GM10266 (cell line): ENCODE results near the gene DSCAML1.

Experiments
- DNase-seq: peaks from one replicate; pipeline ENCODE4 v3.0.0; 2012; ENCODE audit errors: extremely low spot score
- CTCF ChIP-seq: IDR thresholded peaks from 2 replicates; pipeline ENCODE4 v1.5.1; 2012; ENCODE audit warnings: mild to moderate bottlenecking, low read depth; ENCODE audit not compliant: control insufficient read depth, insufficient read depth; ENCODE audit errors: missing control alignments

Gene DSCAML1

GRCh38 chr11:117392001-117392690, 404.9 kb downstream of the DSCAML1 start:
- DNase-seq, result no peak
- TF ChIP-seq CTCF, result no peak

DNA sequence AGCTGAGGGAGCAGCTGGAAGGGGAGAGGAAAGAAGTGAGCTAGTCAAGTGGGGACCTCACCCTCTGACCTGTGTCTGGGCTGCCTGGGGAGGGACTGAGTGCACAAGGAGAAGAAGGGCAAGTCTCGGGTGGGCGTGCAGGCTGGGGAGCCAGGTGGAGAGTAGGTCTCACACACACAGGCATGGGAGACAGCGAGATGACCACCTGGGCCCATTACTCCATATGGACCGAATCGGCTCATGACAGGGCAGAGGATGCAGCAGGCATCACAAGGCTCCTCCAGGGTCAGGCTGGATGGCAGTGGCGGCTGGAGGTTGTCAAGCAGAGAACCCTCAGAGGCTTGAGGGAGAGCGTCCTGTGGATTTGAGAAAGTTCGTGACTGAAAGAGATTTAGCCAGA, 405.8 kb downstream of the DSCAML1 start:
- no peak for DNase-seq
- no peak for TF ChIP-seq CTCF

DNA sequence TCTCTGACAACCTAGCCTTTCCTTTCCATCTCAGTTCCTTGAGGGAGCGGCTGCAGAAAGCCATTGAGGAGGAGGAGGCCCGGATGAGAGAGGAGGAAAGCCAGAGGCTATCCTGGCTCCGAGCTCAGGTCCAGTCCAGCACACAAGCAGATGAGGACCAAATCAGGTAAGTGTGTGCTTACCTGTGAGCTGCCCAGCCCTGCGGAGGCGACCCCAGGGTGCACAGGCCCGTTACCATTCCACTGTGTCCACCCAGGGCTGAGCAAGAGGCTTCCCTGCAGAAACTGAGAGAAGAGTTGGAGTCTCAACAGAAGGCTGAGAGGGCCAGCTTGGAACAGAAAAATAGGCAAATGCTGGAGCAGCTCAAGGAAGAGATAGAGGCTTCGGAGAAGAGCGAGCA, 406.3 kb downstream of the DSCAML1 start:
- TF ChIP-seq CTCF, result no peak
- no peak for DNase-seq

- DNase-seq, result no peak
- TF ChIP-seq CTCF, result no peak
Observed at GRCh38 chr11:117387992-117388755, 408.8 kb downstream of the DSCAML1 start.

- DNase-seq, result no peak
- TF ChIP-seq CTCF, result no peak
Observed at GRCh38 chr11:117385906-117386305, 411.1 kb downstream of the DSCAML1 start.

GRCh38 chr11:117385471-117385870, 411.5 kb downstream of the DSCAML1 start:
- no peak for TF ChIP-seq CTCF
- no peak for DNase-seq

DNA sequence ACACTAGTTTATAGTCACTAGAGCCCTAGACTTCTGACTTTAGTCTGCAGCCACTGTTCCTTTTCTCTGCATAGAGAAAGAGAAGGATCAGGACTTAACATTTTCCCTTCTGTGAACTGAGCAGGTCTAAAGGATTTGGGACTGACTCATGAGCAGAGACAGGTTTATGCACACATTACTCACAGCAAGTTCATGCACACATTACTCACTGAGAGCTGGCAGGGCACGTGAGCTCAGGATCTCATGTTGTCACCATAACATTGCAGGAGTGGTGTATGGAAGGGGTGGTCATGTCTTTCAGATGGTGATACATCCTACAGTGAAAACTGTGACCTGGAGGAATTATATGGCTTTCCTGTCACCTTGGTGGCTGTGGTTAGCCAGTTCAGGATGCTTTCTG, 413.0 kb downstream of the DSCAML1 start:
- no peak for TF ChIP-seq CTCF
- DNase-seq, result no peak
